Middle frontal gyrus (tissue), 1 donor: ENCODE measurements around the gene PDE3B.
"Not testable (repeated sequence)": the region's sequence is repeated elsewhere in the genome, so short reads cannot be mapped to it uniquely, and the experiment has no call there.

ENCODE experiments used
- DNase-seq: peaks from one replicate; pipeline ENCODE4 v3.0.0-alpha.2; 2015; ENCODE audit warnings: low spot score; ENCODE audit errors: extremely low spot score

Gene PDE3B

GRCh38 chr11:14676068-14676467 is 32.5 kb downstream of the PDE3B start:
- DNase-seq = no peak

DNA sequence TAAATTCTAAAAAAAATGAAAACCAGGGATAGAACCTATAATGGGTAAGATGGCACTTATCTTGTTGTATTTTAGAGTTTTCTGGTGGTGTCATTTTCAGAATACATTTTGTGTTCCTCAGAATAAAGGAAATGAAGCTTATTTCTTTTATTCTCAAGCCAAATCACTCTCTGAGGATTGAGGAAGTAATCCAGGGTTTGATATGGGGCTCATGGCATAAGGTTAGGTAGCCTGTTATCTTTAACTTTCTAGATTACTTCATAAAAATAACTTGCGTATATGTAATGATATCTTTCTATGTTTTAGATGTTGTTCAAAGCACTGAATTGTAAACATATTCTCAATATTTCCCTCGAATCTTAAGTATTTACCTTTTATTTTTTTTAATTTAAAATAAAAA is 33.5 kb downstream of the PDE3B start:
- DNase-seq = no peak

- DNase-seq = no peak
Observed at GRCh38 chr11:14678350-14678749, 34.7 kb downstream of the PDE3B start.

- DNase-seq = no peak
Observed at GRCh38 chr11:14679662-14680061, 36.1 kb downstream of the PDE3B start.

DNA sequence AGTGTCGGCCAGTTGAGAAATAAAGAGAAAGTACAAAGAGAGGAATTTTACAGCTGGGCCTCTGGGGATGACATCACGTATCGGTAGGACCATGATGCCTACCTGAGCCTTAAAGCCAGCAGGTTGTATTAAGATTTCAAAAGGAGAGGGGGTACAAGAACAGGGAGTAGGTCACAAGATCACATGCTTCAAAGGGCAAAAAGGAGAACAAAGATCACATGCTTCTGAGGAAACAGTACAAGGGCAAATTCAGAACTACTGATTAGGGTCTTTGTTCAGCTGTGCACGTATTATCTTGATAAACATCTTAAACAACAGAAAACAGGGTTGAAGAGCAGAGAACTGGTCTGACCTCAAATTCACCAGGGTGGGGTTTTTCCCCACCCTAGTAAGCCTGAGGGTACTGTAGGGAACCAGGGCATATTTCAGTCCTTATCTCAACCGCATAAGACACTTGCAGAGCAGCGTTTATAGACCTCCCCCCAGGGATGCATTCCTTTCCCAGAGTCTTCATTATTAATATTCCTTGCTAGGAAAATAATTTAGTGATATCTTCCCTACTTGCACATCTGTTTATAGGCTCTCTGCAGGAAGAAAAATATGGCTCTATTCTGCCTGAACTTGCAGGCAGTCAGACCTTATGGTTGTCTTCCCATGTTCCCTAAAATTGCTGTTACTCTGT is 40.8 kb downstream of the PDE3B start:
- DNase-seq = not testable (repeated sequence)

DNA sequence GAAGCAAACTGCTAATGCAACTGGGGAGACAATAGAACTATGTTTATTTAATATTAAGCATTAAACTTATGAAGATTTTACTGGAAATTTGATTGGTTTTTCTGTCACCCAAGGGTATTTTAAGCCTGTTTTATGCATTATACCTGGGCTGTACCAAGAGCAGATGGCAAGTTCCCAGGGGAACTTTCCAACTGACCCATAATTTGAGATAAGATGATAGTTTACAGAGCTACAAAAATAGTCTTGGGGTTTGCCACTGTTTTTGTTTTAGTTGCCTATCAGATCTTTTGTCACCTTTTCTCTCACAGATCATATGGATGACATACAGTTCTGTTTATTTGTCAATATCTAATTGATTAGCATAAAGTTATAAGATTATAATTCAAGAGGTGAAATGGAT is 43.9 kb downstream of the PDE3B start:
- DNase-seq = no peak

- DNase-seq = no peak
Observed at GRCh38 chr11:14687943-14688627, 44.5 kb downstream of the PDE3B start.

DNA sequence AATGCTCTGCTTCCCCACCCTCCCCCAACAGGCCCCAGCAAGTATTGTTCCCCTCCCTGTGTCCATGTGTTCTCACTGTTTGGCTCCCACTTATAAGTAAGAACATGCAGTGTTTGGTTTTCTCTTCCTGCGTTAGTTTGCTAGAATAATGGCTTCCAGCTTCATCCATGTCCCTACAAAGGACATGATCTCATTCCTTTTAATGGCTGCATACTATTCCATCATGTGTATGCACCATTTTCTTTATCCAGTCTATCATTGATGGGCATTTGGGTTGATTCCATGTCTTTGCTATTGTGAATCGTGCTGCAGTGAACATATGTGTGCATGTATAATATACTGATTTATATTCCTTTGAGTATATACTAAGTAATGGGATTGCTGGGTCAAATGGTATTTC is 52.1 kb downstream of the PDE3B start:
- not testable (repeated sequence) for DNase-seq

GRCh38 chr11:14698771-14699170 is 55.2 kb downstream of the PDE3B start:
- no peak for DNase-seq

GRCh38 chr11:14700593-14700992 is 57.0 kb downstream of the PDE3B start:
- no peak for DNase-seq

DNA sequence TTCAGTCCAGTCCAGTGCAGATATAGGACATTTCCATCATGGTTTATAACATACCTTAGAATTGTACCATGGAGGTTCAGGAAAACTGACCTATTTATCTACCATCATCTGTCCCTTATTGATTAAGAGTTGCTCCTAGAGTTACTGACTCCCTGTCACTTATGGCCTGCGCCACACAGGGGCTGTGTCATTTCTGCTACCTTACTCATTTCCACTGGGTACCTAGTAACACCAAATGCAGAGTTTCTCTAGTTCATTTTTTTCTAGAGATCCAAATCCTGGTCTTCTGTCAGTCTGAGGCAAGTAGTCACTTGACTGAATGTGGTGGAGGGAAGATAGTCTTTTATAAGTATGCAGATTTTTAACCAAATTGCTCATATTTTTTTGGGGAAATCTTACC is 59.2 kb downstream of the PDE3B start:
- no peak for DNase-seq

GRCh38 chr11:14703731-14704130 is 60.1 kb downstream of the PDE3B start:
- DNase-seq = no peak

DNA sequence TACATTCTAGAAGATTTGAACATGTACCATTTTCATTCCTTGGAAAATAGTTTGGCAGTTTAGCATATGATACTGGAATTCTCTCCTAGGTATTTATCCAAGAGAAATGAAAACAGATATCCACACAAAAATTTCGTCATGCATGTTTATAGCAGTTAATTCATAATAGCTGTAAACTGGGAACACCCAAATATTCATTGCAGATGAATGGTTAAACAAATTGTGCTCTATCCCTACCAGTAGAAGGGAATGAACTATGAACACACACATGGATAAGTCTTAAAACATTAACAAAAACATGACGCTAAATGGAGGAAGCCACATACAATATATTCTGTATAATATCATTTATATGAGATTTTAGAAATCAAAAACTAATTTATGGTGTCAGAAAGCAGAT is 61.5 kb downstream of the PDE3B start:
- no peak for DNase-seq

- no peak for DNase-seq
Observed at GRCh38 chr11:14713496-14714244, 70.1 kb downstream of the PDE3B start.

DNA sequence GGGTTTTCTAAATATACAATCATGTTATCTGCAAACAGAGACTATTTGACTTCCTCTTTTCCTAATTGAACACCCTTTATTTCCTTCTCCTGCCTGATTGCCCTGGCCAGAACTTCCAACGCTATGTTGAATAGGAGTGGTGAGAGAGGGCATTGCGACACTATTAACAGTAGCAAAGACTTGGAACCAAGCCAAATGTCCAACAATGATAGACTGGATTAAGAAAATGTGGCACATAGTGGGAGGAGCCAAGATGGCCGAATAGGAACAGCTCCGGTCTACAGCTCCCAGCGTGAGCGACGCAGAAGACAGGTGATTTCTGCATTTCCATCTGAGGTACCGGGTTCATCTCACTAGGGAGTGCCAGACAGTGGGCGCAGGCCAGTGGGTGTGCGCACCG is 72.1 kb downstream of the PDE3B start:
- not testable (repeated sequence) for DNase-seq

- DNase-seq = no peak
Observed at GRCh38 chr11:14722496-14722895, 78.9 kb downstream of the PDE3B start.

DNA sequence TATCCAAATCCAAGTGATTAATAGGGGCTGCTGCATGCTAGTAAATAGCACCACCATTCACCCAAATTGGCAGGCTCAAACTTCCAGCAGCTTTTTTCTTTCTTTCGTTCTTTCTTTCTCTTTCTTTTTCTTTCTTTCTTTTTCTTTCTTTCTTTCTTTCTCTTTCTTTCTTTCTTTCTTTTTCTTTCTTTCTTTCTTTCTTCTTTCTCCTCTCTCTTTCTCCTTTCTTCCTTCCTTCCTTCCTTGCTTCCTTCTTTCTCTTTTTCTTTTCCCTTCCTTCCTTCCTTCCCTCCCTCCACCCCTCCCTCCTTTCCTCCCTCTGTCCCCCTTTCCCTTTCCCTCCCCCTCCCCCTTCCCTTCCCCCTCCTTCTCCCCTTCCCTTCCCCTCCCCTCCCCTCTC is 81.5 kb downstream of the PDE3B start:
- DNase-seq = no peak

- DNase-seq = no peak
Observed at GRCh38 chr11:14727215-14727614, 83.6 kb downstream of the PDE3B start.

GRCh38 chr11:14727746-14728145 is 84.1 kb downstream of the PDE3B start:
- no peak for DNase-seq

GRCh38 chr11:14740539-14740938 is 96.9 kb downstream of the PDE3B start:
- not testable (repeated sequence) for DNase-seq

DNA sequence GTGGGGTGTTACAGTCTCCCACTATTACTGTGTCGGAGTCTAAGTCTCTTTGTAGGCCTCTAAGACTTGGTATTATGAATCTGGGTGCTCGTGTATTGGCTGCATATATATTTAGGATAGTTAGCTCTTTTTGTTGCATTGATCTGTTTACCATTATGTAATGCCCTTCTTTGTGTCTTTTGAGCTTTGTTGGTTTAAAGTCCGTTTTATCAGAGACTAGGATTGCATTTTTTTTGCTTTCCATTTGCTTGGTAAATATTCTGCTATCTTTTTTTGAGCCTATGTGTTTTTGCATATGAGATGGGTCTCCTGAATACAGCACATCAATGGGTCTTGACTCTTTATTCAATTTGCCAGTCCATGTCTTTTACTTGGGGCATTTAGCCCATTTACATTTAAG is 97.6 kb downstream of the PDE3B start:
- DNase-seq = no peak

DNA sequence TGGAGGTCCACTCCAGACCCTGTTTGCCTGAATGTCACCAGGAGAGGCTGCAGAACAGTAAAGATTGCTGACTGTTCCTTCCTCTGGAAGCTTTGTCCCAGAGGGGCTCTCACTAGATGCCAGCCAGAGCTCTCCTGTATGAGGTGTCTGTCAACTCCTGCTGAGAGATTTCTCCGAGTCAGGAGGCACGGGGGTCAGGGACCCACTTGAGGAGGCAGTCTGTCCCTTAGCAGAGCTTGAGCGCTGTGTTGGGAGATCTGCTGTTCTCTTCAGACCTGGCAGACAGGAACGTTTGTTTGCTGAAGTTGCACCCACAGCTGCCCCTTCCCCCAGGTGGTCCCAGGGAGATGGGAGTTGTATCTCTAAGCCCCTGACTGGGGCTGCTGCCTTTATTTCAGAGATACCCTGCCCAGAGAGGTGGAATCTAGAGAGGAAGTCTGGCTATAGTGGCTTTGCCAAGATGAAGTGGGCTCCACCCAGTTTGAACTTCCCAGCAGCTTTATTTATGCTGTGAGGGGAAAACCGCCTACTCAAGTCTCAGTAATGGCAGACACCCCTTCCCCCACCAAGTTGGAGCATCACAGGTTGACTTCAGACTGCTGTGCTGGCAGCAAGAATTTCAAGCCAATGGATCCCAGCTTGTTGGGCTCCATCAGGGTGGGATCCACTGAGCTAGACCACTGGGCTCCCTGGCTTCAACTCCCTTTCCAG is 99.4 kb downstream of the PDE3B start:
- no peak for DNase-seq
